HEK293T (cell line): Measurements from ENCODE around the gene NFKBIB.
"Not testable (repeated sequence)": the region's sequence is repeated elsewhere in the genome, so short reads cannot be mapped to it uniquely, and the experiment has no call there.

Experiments
- BHLHE40 ChIP-seq: fragments of 450-650 bp; IDR thresholded peaks from 2 replicates; pipeline ENCODE4 v1.6.1; 2016; ENCODE audit warnings: mild to moderate bottlenecking, moderate library complexity, borderline replicate concordance
- FOXA1 ChIP-seq: fragments of 450-650 bp; IDR thresholded peaks from 2 replicates; pipeline ENCODE4 v1.6.1; 2016; ENCODE audit warnings: mild to moderate bottlenecking
- FOXK2 ChIP-seq: fragments of 450-650 bp; IDR thresholded peaks from 2 replicates; pipeline ENCODE4 v1.6.1; 2016; ENCODE audit warnings: mild to moderate bottlenecking
- HDGF ChIP-seq: fragments of 450-650 bp; IDR thresholded peaks from 2 replicates; pipeline ENCODE4 v1.6.1; 2017; ENCODE audit warnings: antibody characterized with exemption, borderline replicate concordance
- L3MBTL2 ChIP-seq: fragments of 450-650 bp; conservative IDR thresholded peaks from 2 replicates; pipeline ENCODE4 v1.6.1; 2016; ENCODE audit warnings: mild to moderate bottlenecking
- LEF1 ChIP-seq: fragments of 450-650 bp; IDR thresholded peaks from 2 replicates; pipeline ENCODE4 v1.6.1; 2017; ENCODE audit warnings: mild to moderate bottlenecking, borderline replicate concordance
- NFRKB ChIP-seq: fragments of 450-650 bp; IDR thresholded peaks from 2 replicates; pipeline ENCODE4 v1.6.1; 2016; ENCODE audit warnings: mild to moderate bottlenecking, moderate library complexity
- SP1 ChIP-seq: fragments of 450-650 bp; IDR thresholded peaks from 2 replicates; pipeline ENCODE4 v1.6.1; 2017
- SUZ12 ChIP-seq: fragments of 450-650 bp; IDR thresholded peaks from 2 replicates; pipeline ENCODE4 v1.6.1; 2016; ENCODE audit warnings: mild to moderate bottlenecking
- TARDBP ChIP-seq: fragments of 450-650 bp; IDR thresholded peaks from 2 replicates; pipeline ENCODE4 v1.6.1; 2016
- ZNF384 ChIP-seq: fragments of 450-650 bp; IDR thresholded peaks from 2 replicates; pipeline ENCODE4 v1.6.1; 2016
- TF ChIP-seq, protein P1 (sequence below): fragments of 450-650 bp; IDR thresholded peaks from 2 replicates; pipeline ENCODE4 v1.6.1; 2016

DNA sequence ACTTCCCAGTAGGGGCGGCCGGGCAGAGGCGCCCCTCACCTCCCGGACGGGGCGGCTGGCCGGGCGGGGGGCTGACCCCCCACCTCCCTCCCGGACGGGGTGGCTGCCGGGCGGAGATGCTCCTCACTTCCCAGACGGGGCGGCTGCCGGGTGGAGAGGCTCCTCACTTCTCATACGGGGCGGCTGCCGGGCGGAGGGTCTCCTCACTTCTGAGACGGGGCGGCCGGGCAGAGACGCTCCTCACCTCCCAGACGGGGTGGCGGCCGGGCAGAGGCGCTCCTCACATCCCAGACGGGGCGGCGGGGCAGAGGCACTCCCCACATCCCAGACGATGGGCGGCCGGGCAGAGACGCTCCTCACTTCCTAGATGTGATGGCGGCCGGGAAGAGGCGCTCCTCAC is 44.0 kb upstream of the NFKBIB start:
- TF ChIP-seq HDGF, SUZ12, NFRKB, TARDBP, LEF1, FOXK2, L3MBTL2, SP1, ZNF384, FOXA1, BHLHE40: not testable (repeated sequence)
- TF ChIP-seq, protein P1, sequence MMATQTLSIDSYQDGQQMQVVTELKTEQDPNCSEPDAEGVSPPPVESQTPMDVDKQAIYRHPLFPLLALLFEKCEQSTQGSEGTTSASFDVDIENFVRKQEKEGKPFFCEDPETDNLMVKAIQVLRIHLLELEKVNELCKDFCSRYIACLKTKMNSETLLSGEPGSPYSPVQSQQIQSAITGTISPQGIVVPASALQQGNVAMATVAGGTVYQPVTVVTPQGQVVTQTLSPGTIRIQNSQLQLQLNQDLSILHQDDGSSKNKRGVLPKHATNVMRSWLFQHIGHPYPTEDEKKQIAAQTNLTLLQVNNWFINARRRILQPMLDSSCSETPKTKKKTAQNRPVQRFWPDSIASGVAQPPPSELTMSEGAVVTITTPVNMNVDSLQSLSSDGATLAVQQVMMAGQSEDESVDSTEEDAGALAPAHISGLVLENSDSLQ = not testable (repeated sequence)
